HL-60 (cell line): ENCODE results near the gene ANKRD11.
"Not testable (repeated sequence)": the region's sequence is repeated elsewhere in the genome, so short reads cannot be mapped to it uniquely, and the experiment has no call there.

Experiments
- DNase-seq, 2 experiments: peaks; one replicate each; pipeline ENCODE4 v3.0.0-alpha.2; 2010 to 2020; ENCODE audit warnings: low read depth in 1 of 2, low spot score in 1 of 2
- H3K27ac ChIP-seq: fragments of 250-450 bp; sonication (Bioruptor Pico); replicated peaks from 2 replicates; pipeline ENCODE4 v1.5.1; 2020; ENCODE audit warnings: mild to moderate bottlenecking, moderate library complexity
- H3K27me3 ChIP-seq: fragments of 250-450 bp; sonication (Bioruptor Pico); 2 replicates; pipeline ENCODE4 v1.5.1; 2021; ENCODE audit warnings: mild to moderate bottlenecking, moderate library complexity; ENCODE audit not compliant: insufficient read depth, poor library complexity, severe bottlenecking
- H3K4me3 ChIP-seq: replicated peaks from 2 replicates; pipeline ENCODE4 v1.5.1; 2011; ENCODE audit warnings: mild to moderate bottlenecking, control low read depth, low read length; ENCODE audit not compliant: insufficient read depth
- CTCF ChIP-seq: IDR thresholded peaks from one replicate; pipeline ENCODE4 v1.5.1; 2011; ENCODE audit warnings: low read length, control low read depth, inconsistent platforms; ENCODE audit not compliant: insufficient read depth
- GABPA ChIP-seq: IDR thresholded peaks from 2 replicates; pipeline ENCODE4 v1.6.1; 2012; ENCODE audit warnings: low read depth
- POLR2AphosphoS5 ChIP-seq: IDR thresholded peaks from 2 replicates; pipeline ENCODE4 v1.6.1; 2012; ENCODE audit warnings: low read depth
- REST ChIP-seq: IDR thresholded peaks from 2 replicates; pipeline ENCODE4 v1.6.1; 2012; ENCODE audit warnings: low read depth; ENCODE audit not compliant: insufficient replicate concordance
- SPI1 ChIP-seq: IDR thresholded peaks from 2 replicates; pipeline ENCODE4 v1.6.1; 2012; ENCODE audit warnings: low read depth, mild to moderate bottlenecking, borderline replicate concordance

ANKRD11 gene

DNA sequence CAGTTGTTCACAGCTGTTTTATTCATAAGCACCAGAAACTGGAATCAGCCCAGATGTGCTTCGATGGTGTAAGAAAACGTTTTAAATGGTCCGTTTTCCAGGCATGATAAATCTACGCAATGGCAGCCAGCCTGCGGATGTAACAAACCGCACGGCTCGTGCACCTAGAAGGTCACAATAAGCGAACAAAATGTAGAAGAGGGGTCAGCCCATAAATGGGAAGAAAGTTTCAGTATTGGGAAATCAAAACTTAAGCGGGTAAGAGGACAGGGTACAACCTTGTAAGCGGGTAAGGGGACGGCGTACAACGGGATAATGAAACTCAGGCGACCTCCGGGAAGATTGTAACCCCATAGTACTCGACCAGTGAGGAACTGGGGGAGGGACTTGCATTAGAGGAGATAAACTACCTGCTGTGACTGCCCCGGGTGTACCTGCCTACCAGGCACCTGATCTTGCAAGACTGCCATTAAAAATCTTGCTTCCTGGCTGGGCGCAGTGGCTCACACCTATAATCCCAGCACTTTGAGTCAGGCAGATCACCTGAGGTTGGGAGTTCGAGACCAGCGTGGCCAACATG lies 66.6 kb downstream of the ANKRD11 start:
- H3K4me3 ChIP-seq, result 0 out of 2 replicates have a peak overlapping the region, but pooled peaks have one; percentile 2
- H3K27ac ChIP-seq, result no peak overlapping the region
- peak in 1 of 2 experiments; percentile 35 for DNase-seq
- no peaks in the 10 kb centered on the region for H3K27me3 ChIP-seq
- TF ChIP-seq SPI1 (no peak), POLR2AphosphoS5 (0 out of 2 replicates have a peak, but pooled peaks have one; percentile 36)

DNA sequence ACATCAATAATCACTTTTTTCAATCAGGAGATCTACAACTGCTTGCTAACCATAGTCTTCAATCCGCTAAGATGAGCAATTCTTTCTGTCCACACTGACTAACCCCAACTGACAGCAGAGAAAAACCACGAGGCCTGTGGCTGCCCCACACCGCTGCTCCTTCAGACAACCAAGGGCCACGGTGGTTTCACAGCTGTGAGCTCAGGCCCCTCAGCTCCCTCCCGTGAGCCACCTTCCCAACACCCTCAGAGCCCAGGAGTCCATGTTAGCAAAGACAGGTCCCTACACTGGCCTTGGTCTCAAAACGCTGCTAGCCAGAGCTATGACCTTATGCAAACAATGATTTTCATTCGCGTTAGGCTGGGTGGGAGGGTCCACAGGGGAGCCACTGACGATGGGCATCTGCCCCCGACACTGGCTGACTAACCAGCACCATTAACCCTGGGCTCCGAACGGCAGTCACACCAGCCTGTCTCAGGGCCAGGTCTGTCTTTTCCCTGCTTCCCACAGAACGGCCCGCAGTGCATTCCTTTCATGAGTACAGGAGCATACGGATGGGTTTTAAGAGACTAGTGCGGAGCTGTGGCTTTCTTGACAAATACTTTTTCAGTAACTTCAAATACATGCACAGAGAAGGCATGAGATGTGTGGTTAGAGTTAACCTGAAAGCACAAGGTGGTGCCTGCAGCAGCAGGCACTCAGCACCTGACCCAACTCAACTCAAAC lies 67.3 kb downstream of the ANKRD11 start:
- DNase-seq, result no peak
- H3K27ac ChIP-seq, result no peak overlapping the region
- no peaks in the 10 kb centered on the region for H3K27me3 ChIP-seq
- H3K4me3 ChIP-seq, result no peak overlapping the region
- TF ChIP-seq POLR2AphosphoS5 (no peak), GABPA (no peak), REST (no peak), SPI1 (no peak), CTCF (no peak)

DNA sequence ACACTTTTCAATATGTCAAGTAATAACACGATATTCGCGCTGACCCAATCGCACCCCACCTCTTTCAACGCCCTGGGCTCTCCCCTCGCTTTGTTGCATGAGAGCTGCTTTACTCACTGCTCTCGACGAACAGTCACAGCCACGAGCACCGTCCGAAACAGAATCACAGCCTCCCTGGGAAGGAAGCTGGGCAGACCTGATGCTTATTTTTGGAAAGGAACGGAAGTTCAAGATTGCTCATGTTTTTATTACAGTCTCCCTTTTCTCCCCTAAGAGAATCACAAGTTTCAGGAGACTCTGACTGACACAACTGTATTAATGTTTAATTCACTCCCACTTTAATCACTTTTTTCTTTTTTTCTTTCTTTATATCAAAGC lies 67.8 kb downstream of the ANKRD11 start:
- H3K4me3 ChIP-seq, result no peak overlapping the region
- no peak overlapping the region for H3K27ac ChIP-seq

GRCh38 chr16:89421300-89421699 lies 69.1 kb downstream of the ANKRD11 start:
- H3K4me3 ChIP-seq, H3K27me3 ChIP-seq, H3K27ac ChIP-seq, DNase-seq: not testable (repeated sequence)

More for the DNA sequence above, 67.8 kb downstream of the ANKRD11 start:
- H3K27me3 ChIP-seq, result no peaks in the 10 kb centered on the region
- no peak for DNase-seq
- TF ChIP-seq GABPA (no peak), CTCF (no peak), REST (no peak), POLR2AphosphoS5 (no peak), SPI1 (no peak)

DNA sequence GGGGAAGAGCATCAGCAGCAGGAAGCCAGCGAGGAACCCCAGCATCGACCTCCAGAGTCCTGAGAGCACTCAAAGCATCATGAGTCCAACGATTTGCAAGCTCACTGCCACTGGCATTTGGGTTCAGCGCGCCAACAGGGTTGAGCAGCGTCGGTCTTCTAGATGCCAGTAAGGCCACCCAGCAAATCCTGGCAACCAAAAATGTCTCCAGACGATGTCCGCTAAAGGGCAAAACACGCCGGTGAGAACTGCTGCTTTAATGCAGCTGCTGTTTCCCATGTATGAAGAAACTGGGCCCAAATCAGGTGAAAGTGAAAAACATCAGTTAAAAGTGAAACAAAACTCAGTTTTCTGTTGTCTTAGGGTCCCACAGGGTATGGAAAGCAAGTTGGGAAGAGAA lies 70.2 kb downstream of the ANKRD11 start:
- Histone ChIP-seq H3K27ac (no peak overlapping the region), H3K4me3 (no peak overlapping the region), H3K27me3 (no peaks in the 10 kb centered on the region)
- DNase-seq, result no peak
- TF ChIP-seq POLR2AphosphoS5, result no peak
- no peak for TF ChIP-seq REST
- TF ChIP-seq GABPA, result no peak
- TF ChIP-seq SPI1, result no peak
- TF ChIP-seq CTCF, result no peak
